ENCODE data around the gene LYVE1. TPM values are rescaled to one million over a fixed set of nuclear protein-coding genes. Genes with fewer than 3 reads are reported as not detected.

LYVE1 gene
- total and polyA plus RNA-seq, 9 donors: 19.0 to 159 (median 34.5) TPM

DNA sequence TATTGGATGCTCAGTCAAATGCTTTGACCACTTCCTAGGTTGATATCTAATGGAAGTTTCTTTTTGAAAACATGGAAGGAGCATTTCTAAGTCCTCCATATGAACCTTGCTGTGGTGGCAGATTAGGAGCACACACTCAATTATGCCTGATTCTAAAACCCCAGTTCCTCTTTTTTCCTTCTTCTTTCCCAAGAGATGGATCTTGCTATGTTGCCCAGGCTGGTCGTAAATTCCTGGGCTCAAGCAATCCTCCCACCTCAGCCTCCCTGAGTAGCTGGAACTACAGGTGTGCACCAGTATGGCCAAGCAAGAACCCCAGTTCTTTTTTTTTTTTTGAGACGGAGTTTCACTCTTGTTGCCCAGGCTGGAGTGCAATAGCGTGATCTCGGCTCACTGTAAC is 3.0 kb downstream of the LYVE1 start:
- H3K9me3 ChIP-seq: no peaks in the 10 kb centered on the region
- 90 to 98% (median 97%) methylated on average over 4 of the region's 4 CpGs for WGBS, 3 donors
- no peak overlapping the region for H3K4me3 ChIP-seq
- TF ChIP-seq POLR2A (IDR thresholded peaks at IDR 0.05) (no peak), CTCF (IDR thresholded peaks at IDR 0.05) (no peak), EP300 (IDR thresholded peaks at IDR 0.05) (no peak)
- H3K27ac ChIP-seq: no peak overlapping the region
- no peak for DNase-seq
- H3K36me3 ChIP-seq: no peaks in the 10 kb centered on the region
- intact Hi-C loops (cut with DNase I): loop anchor here in 1 of 4 donors (10.0 kb wide), 1 partner anchor 169 kb away; no protein-coding TSS in a partner anchor
- no peaks in the 10 kb centered on the region for H3K27me3 ChIP-seq
- no peaks in the 10 kb centered on the region for H3K4me1 ChIP-seq (ENCODE audit: insufficient read depth)

DNA sequence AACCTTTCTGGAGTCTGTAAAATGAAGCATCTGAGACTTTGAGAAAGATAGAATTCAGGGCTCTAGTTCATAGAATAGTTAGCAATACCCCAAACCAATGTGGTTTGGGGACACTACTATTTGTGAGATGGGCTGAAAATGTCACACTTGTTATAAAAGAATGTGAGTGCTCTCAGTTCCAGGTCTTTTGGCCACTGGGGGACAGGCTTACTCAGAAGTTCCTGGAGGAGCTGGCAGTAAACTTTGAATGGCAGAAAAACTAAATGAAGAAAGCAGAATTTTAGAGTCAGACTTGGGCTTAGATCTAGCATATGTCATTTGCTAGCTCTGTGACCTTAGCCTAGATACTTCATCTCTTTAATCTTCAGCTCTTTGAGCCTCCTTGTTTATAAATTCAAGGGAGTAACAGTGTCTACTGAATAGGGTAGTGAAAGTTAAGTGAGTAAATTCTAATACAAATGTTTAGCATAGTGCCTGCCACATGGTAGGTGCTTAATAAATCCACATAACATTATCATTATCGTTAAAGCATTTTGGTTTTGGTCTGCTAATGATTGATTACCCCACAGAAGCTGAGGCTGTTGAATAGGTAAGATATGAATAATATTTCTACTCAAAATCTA is 3.7 kb downstream of the LYVE1 start:
- 53 to 59% (median 53%) methylated on average over 1 of the region's 1 CpG for WGBS, 3 donors
- H3K36me3 ChIP-seq: no peaks in the 10 kb centered on the region
- peak in 2 of 3 donors; percentile 43 to 49 for TF ChIP-seq CTCF (IDR thresholded peaks at IDR 0.05)
- TF ChIP-seq POLR2A (IDR thresholded peaks at IDR 0.05): no peak
- intact Hi-C loops (cut with DNase I): loop anchor here in 1 of 4 donors (10.0 kb wide), 1 partner anchor 170 kb away; no protein-coding TSS in a partner anchor
- no peaks in the 10 kb centered on the region for H3K4me1 ChIP-seq (ENCODE audit: insufficient read depth)
- DNase-seq: peak in 1 of 5 donors; percentile 35
- no peaks in the 10 kb centered on the region for H3K27me3 ChIP-seq
- H3K4me3 ChIP-seq: no peak overlapping the region
- H3K27ac ChIP-seq: no peak overlapping the region
- no peaks in the 10 kb centered on the region for H3K9me3 ChIP-seq

- TF ChIP-seq CTCF (IDR thresholded peaks at IDR 0.05): no peak
- TF ChIP-seq POLR2A (IDR thresholded peaks at IDR 0.05): no peak
- no peak for TF ChIP-seq EP300 (IDR thresholded peaks at IDR 0.05)
- H3K27ac ChIP-seq: no peak overlapping the region
- DNase-seq: no peak
- H3K36me3 ChIP-seq: no peaks in the 10 kb centered on the region
- WGBS, 3 donors: 91 to 96% (median 91%) methylated on average over 3 of the region's 3 CpGs
- H3K27me3 ChIP-seq: no peaks in the 10 kb centered on the region
- intact Hi-C loops (cut with DNase I): loop anchor here in 1 of 4 donors (10.0 kb wide), 1 partner anchor 171 kb away; no protein-coding TSS in a partner anchor
- no peaks in the 10 kb centered on the region for H3K9me3 ChIP-seq
- H3K4me3 ChIP-seq: no peak overlapping the region
- H3K4me1 ChIP-seq (ENCODE audit: insufficient read depth): no peaks in the 10 kb centered on the region
Measured at GRCh38 chr11:10564030-10564429, 4.4 kb downstream of the LYVE1 start.

DNA sequence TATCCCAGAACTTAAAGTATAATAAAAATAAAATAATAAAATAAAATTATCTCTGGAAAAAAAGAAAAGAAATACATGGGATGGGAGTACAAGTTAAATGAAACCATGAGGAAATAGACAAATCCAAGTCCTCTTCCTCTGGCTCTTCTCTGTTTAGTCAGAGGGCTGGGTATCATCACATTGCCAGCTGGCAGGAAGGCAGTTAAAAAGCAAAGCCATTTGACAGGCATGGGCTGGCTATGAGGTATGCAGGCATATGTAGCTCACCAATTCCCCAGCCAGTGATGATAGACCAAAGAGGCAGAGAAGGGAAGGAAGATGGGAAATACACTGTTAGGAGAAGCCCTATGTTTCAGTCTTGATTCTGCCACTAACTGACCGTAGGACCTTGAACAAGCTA is 6.5 kb downstream of the LYVE1 start:
- 90 to 91% (median 90%) methylated on average over 1 of the region's 1 CpG for WGBS, 3 donors
- Histone ChIP-seq H3K27me3 (no peaks in the 10 kb centered on the region), H3K9me3 (no peaks in the 10 kb centered on the region), H3K4me3 (no peak overlapping the region), H3K4me1 (ENCODE audit: insufficient read depth) (no peaks in the 10 kb centered on the region), H3K27ac (no peak overlapping the region), H3K36me3 (no peaks in the 10 kb centered on the region)
- no peak for DNase-seq
- TF ChIP-seq POLR2A (IDR thresholded peaks at IDR 0.05) (no peak), CTCF (IDR thresholded peaks at IDR 0.05) (no peak)
- intact Hi-C loops (cut with DNase I): loop anchor here in 1 of 4 donors (10.0 kb wide), 1 partner anchor 173 kb away; no protein-coding TSS in a partner anchor
